Body of pancreas (tissue), 4 donors: Measurements from ENCODE around the gene IGLL5. TPM values are rescaled to one million over a fixed set of nuclear protein-coding genes. Genes with fewer than 3 reads are reported as not detected.
"Not testable (repeated sequence)": the region's sequence is repeated elsewhere in the genome, so short reads cannot be mapped to it uniquely, and the experiment has no call there.

Experiments used
- ATAC-seq: fragments of 150-250 bp; one replicate; pipeline ENCODE4 v1.9.1; 2016
- DNase-seq, 4 donors: peaks; one replicate each; pipeline ENCODE4 v3.0.0-alpha.2; 2019
- H3K27ac ChIP-seq, 4 donors: fragments of 200-600 bp; sonication (generic); 1 replicate in 3 of 4; 2 replicates in 1 of 4; pipeline versions ENCODE4 v1.5.1 to v1.6.1; 2016 to 2019; ENCODE audit warnings: mild to moderate bottlenecking in 1 of 4, mixed read lengths in 1 of 4, moderate library complexity in 1 of 4
- H3K27me3 ChIP-seq, 2 donors: fragments of 200-600 bp; sonication (generic); one replicate each; pipeline ENCODE4 v1.6.0; 2016; ENCODE audit warnings: mild to moderate bottlenecking in 1 of 2
- H3K36me3 ChIP-seq, 2 donors: fragments of 200-600 bp; sonication (generic); replicated peaks in 1 of 2; 2 replicates each; pipeline ENCODE4 v1.5.1; 2016; ENCODE audit warnings: low read depth in 2 of 2; ENCODE audit not compliant: insufficient read depth in 1 of 2
- H3K4me1 ChIP-seq: fragments of 200-600 bp; sonication (generic); one replicate; pipeline ENCODE4 v1.6.0; 2016
- H3K4me3 ChIP-seq, 2 donors: fragments of 200-600 bp; sonication (generic); 1 replicate in 1 of 2; 2 replicates in 1 of 2; pipeline ENCODE4 v1.5.1; 2016 to 2019
- H3K9me3 ChIP-seq, 3 donors: fragments of 200-600 bp; sonication (generic); 1 replicate in 2 of 3; 2 replicates in 1 of 3; pipeline ENCODE4 v1.5.1; 2016
- CTCF ChIP-seq, 7 experiments: fragments of 450-650 bp in 4 of 7; fragments of 200-600 bp in 3 of 7; sonication (generic) in 3 of 7; IDR thresholded peaks; one replicate each; pipeline ENCODE4 v1.5.1; 2016 to 2019; ENCODE audit warnings: antibody characterized with exemption in 7 of 7
- POLR2A ChIP-seq, 3 donors: fragments of 450-650 bp; IDR thresholded peaks; one replicate each; pipeline ENCODE4 v1.6.1; 2016; ENCODE audit warnings: antibody characterized with exemption in 3 of 3, mild to moderate bottlenecking in 2 of 3
- WGBS, 2 donors: methylation state at CpG; one replicate each; pipeline ENCODE4 v1.1.5; 2017; 5-methylcytosine and 5-hydroxymethylcytosine counted together
- intact Hi-C: fragments of 100-400 bp; cut with DNase I; formaldehyde crosslinking; loops from one replicate; pipeline ENCODE4 v1.15.1; 2023
- total RNA-seq, 2 donors: library from RNA; depleted of rRNA; stranded (reverse); fragments of >200 nt; gene quantifications; one replicate each; pipeline ENCODE4 v1.1.0, GENCODE V29; 2016

IGLL5 gene
- total RNA-seq, 2 donors from 2014 or later = 3.4 to 5.3 TPM

GRCh38 chr22:22902247-22903001, 14.8 kb downstream of the IGLL5 start:
- no peak for TF ChIP-seq CTCF (IDR thresholded peaks at IDR 0.05)
- no peak for TF ChIP-seq POLR2A (IDR thresholded peaks at IDR 0.05)
- no peak overlapping the region for H3K27ac ChIP-seq
- no peak overlapping the region for H3K4me3 ChIP-seq
- no peaks in the 10 kb centered on the region for H3K9me3 ChIP-seq
- H3K4me1 ChIP-seq = no peaks in the 10 kb centered on the region
- no peaks in the 10 kb centered on the region for H3K36me3 ChIP-seq
- intact Hi-C loops = no loop called here
- ATAC-seq = no peak
- WGBS, 2 donors = 64 to 73% methylated on average over 6 to 9 of the region's 9 CpGs
- peak in 1 of 4 donors; percentile 16 for DNase-seq
- no peaks in the 10 kb centered on the region for H3K27me3 ChIP-seq

- H3K36me3 ChIP-seq = no peaks in the 10 kb centered on the region
- intact Hi-C loops = no loop called here
- no peak overlapping the region for H3K27ac ChIP-seq
- DNase-seq (no peak), ATAC-seq (no peak)
- no peaks in the 10 kb centered on the region for H3K9me3 ChIP-seq
- H3K4me3 ChIP-seq = no peak overlapping the region
- H3K27me3 ChIP-seq = no peaks in the 10 kb centered on the region
- H3K4me1 ChIP-seq = no peaks in the 10 kb centered on the region
- no peak for TF ChIP-seq CTCF (IDR thresholded peaks at IDR 0.05)
- WGBS, 2 donors = 41 to 48% methylated on average over 2 of the region's 2 CpGs
Observed at GRCh38 chr22:22903355-22903777, 15.8 kb downstream of the IGLL5 start.

GRCh38 chr22:22903781-22904192, 16.2 kb downstream of the IGLL5 start:
- intact Hi-C loops, H3K27me3 ChIP-seq, H3K9me3 ChIP-seq, DNase-seq, ATAC-seq, H3K27ac ChIP-seq, H3K4me3 ChIP-seq, H3K4me1 ChIP-seq, H3K36me3 ChIP-seq: not testable (repeated sequence)
- WGBS, 2 donors = 59 to 100% methylated on average over 1 of the region's 1 CpG

GRCh38 chr22:22904736-22905135, 17.1 kb downstream of the IGLL5 start:
- H3K36me3 ChIP-seq, H3K27me3 ChIP-seq, ATAC-seq, intact Hi-C loops, H3K27ac ChIP-seq, H3K4me1 ChIP-seq, H3K4me3 ChIP-seq, DNase-seq, H3K9me3 ChIP-seq: not testable (repeated sequence)
- WGBS, 2 donors = 81 to 90% methylated on average over 2 to 5 of the region's 5 CpGs

- H3K36me3 ChIP-seq, ATAC-seq, H3K4me1 ChIP-seq, H3K27me3 ChIP-seq, intact Hi-C loops, H3K4me3 ChIP-seq, H3K27ac ChIP-seq, H3K9me3 ChIP-seq, DNase-seq: not testable (repeated sequence)
- WGBS, 2 donors = 77 to 80% methylated on average over 2 to 5 of the region's 10 CpGs
Observed at GRCh38 chr22:22906391-22906790, 18.8 kb downstream of the IGLL5 start.

GRCh38 chr22:22906907-22907550, 19.4 kb downstream of the IGLL5 start:
- DNase-seq (no peak), ATAC-seq (no peak)
- WGBS, 2 donors = 61 to 72% methylated on average over 8 of the region's 8 CpGs
- no peaks in the 10 kb centered on the region for H3K9me3 ChIP-seq
- intact Hi-C loops = no loop called here
- no peak overlapping the region for H3K27ac ChIP-seq
- H3K4me1 ChIP-seq = no peaks in the 10 kb centered on the region
- TF ChIP-seq POLR2A (IDR thresholded peaks at IDR 0.05) (no peak), CTCF (IDR thresholded peaks at IDR 0.05) (no peak)
- no peaks in the 10 kb centered on the region for H3K36me3 ChIP-seq
- no peak overlapping the region for H3K4me3 ChIP-seq
- H3K27me3 ChIP-seq = no peaks in the 10 kb centered on the region
